GM04503 (cell line): Measurements from ENCODE around the gene SRRM4.

Experiments
- DNase-seq: peaks from one replicate; pipeline ENCODE4 v3.0.0-alpha.2; 2012; ENCODE audit warnings: low read depth

The SRRM4 gene

GRCh38 chr12:119204131-119204530 lies 222.8 kb downstream of the SRRM4 start:
- no peak for DNase-seq

GRCh38 chr12:119204671-119205285 lies 223.4 kb downstream of the SRRM4 start:
- no peak for DNase-seq

GRCh38 chr12:119206348-119207062 lies 225.2 kb downstream of the SRRM4 start:
- DNase-seq = no peak

GRCh38 chr12:119207063-119207560 lies 225.8 kb downstream of the SRRM4 start:
- no peak for DNase-seq

GRCh38 chr12:119208626-119209061 lies 227.3 kb downstream of the SRRM4 start:
- DNase-seq = peak; percentile 75

GRCh38 chr12:119211884-119212283 lies 230.5 kb downstream of the SRRM4 start:
- no peak for DNase-seq
